HG02642 (cell line): Measurements from ENCODE around the gene BOD1.
"Not testable (repeated sequence)": the region's sequence is repeated elsewhere in the genome, so short reads cannot be mapped to it uniquely, and the experiment has no call there.

ENCODE experiments used
- ATAC-seq: cut with Tn5 transposase; IDR thresholded peaks from one replicate; pipeline ENCODE4 v1.9.1; 2021; ENCODE audit warnings: mild to moderate bottlenecking; ENCODE audit not compliant: unreplicated experiment, poor library complexity

BOD1 gene

DNA sequence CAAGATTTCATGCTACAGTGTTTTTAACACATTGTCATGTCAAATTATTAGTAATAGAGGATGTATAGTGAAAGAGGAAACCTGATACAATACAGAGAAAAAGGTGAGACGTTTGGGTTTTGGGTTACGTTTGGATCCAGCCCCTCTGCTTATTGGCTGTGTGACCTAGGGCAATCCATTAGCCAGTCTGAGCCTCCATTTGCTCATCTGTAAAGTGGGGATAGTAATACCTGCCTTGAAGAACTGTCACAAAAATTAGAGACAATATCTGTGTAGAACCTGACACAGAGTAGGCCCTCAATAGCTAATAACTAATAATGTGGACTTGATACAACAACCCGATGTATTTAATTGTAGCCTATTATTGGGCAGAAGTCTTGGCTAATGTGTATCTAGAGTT is 4.3 kb upstream of the BOD1 start:
- ATAC-seq, result no peak

DNA sequence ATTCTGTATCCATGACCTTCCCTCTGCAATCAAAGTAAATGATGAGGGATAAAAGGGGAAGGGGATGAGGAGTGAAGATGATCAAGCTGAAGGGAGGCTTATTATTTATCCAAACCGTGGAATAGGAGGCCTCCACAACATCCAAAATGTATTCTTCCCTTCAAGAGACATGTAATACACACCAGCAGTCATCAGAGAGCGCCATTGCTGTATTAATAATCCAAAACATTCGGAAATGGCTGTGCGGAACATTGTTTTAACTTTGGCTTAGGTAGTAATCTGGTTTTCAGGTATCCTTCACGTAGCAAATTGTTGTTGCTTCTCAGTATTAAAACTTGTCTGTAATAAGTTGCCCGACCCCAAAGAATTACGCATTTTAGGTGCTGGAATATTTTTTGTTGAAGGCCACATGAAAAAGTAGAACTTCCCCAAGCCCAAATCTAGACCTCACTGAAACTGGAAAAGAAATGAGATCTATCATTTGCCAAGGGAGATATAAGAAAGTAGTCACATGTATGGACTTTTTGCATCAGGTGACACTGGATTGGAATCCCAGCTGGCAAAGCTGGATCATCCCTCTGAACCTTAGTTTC is 2.6 kb upstream of the BOD1 start:
- no peak for ATAC-seq

DNA sequence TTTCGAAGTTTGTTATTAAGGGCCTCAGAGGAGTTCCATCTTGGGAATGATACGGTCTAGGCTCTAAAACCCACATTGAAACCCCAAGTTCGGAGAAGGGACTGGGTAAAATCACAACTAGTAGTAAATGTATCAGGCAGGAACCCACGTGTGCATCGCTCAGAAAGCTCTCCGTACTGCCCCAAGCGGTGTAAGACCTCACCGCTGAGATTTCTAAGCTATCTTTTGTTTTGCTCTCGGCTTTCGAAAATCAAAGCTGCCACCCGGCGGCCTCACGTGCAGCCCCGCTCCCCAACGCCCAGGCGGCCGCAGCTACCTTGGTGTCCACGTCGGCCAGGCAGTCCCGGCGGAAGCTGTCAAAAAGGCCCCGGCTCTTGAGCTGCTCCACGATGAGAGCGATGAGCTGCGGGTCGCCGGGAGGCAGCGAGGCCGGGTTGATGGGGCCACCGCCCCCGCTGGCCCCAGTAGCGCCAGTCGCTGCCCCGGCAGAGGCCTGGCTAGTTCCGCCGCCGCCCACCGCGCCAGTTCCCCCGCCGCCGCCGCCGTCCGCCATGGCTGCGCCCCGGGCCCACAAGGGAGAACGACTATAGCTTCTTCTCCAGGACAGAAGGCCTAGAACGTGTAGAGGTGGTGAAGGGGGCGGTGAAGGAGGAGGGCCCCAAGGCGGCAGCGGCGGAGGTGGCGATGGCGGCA is 420 bp downstream of the BOD1 start:
- peak; percentile 48 for ATAC-seq

DNA sequence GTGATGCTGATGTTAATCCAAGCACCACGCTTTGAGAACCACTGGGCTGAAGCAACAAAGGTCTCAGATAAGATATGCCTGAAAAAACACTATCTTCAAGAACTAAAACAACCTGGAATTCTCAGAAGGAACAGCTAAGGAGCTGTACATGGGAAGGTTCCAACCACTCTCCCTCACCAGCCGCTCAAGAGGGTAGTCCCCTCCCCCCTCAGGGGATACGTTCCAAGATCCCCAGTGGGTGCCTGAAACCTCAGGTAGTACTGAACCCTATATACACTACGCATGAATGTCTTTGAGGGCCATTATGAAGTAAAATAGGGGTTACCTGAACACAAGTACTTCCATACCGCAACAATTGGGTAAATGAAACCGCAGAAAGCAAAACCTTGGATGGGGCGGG is 1.9 kb downstream of the BOD1 start:
- ATAC-seq, result no peak

DNA sequence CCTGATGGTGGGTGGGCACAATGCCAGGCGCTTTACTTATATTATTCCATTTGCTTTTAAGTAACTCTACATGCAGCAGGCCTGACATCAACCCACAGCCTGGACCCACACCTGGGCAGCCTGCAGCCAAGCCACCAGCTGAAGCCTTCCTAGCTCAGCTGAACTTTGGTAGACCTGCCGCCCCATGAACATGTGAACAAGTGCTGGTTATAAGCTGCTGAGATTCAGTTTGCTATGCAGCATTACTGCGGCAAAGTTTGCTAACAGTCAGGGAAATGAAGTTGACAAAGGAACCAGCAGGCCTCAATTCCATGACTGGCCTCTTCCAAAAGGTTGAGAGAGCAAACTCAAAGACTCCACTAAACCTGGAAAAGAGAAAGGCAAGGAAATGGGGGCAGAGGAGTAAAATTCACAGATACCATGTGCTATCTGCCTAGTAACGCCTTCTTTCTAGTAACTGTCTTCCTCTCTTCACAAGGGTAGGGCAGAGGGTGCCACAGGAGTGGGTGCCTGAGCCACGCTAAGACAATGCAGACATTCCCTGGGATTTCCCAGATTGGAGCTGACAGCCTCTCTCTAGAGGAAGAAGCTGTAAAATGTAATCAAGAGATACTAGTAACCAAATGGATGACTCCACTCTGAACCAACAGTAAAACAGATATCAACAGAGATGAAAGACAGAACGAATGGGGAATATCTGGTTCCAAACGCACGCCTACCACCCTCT is 2.9 kb downstream of the BOD1 start:
- ATAC-seq, result no peak

DNA sequence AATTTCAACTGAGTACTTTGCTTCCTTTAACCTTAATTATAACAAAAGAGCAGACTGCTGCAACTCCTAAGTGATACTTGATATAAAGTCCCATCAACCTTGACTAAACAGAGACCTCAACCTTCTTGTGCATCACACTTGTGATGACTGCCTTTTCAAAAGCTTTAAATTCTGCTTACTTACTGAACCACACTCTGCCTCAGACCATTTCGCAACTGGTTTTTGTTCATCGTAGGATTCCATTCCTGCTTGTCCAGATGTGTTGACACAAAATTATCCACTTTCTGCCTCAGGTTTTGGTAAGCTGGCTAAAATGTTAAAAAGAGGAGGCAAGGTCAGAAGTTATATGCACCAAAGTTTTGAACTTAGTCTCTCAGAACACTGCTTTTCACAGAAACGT is 3.5 kb downstream of the BOD1 start:
- ATAC-seq, result no peak

DNA sequence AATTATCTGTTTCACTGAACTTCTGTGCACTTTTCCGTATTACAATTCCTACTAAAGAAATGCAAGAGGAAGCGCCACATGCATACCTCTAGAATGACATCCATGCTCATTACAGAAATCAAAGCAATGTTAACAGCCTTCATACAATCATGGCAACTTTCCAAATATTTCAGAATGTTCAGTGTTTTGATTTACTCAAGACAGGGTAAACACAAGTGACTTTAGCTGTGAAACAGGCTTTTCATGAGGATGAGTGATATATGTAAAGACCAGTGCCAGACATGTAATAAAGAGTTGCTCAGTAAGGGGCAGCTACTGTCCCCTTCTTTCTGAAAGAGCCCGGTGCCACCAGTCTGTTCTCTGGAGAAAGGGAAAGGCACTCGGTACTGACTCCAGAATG is 4.7 kb downstream of the BOD1 start:
- ATAC-seq, result no peak

- no peak for ATAC-seq
These were observed 12.3 kb downstream of the BOD1 start for GRCh38 chr5:173604141-173604540.

DNA sequence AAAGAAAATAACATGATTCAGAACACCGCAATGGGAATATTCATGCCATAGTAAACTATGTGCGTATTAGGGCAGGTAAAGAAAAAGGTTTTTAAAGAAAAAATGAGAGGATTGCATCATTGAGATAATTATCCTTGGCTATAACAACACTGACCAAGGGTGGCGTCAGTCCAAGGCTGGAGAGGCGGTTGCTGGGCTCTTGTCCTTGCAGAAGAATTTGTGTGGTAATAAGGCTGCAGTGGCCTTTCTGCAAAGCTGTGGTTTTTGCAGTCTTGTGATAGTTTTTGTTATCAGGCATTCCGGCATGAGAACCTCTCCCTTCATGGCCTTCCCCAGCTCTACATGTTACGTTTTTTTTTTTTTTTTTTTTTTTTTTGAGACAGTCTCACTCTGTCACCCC is 14.0 kb downstream of the BOD1 start:
- ATAC-seq, result no peak

DNA sequence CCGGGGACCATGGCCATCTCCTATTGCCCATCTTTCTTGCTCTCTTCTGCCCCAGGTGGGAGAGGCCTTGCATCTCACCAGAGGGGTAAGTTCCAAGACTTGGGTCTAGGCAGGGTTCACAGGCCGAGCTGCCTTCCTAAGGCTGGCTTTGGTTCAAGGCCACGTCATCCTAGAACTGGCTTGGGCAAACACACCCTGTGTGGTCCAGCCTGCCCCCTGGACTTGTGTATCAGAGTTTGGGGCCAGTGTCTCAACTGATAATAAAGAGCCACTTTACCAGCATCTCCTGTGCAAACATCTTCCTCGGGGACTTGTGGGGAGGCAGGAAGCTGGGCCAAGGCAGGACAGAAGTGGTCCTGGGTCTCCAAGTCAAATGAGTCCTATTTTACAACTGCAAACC is 17.8 kb downstream of the BOD1 start:
- no peak for ATAC-seq

- ATAC-seq, result no peak
These were observed 19.1 kb downstream of the BOD1 start for GRCh38 chr5:173597304-173597703.

GRCh38 chr5:173595841-173596240 is 20.6 kb downstream of the BOD1 start:
- no peak for ATAC-seq

GRCh38 chr5:173594061-173594460 is 22.4 kb downstream of the BOD1 start:
- ATAC-seq, result no peak

GRCh38 chr5:173592050-173592669 is 24.3 kb downstream of the BOD1 start:
- ATAC-seq, result no peak

DNA sequence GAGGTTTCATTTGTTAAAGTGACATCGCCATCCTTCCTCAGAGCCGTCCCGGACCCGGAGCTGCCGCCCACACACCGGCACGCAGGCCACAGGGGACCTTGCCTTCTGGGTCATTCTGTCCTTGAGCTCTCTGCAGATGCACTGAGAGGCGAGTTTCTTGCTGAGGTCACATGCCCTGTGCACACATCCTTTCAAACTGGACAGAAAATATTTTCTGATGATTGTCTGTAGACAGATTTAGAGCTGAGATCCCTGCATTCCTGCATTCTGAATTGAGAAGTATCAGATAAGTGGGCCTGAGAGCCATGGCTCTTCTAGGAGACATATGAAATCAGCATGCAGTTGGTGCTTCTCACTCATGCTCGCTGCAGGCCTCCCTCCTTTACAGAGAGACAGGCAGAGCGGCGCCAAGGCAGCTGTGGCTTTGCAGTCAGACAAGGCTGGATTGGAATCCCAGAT is 25.4 kb downstream of the BOD1 start:
- no peak for ATAC-seq

GRCh38 chr5:173590436-173591055 is 25.9 kb downstream of the BOD1 start:
- ATAC-seq, result no peak

DNA sequence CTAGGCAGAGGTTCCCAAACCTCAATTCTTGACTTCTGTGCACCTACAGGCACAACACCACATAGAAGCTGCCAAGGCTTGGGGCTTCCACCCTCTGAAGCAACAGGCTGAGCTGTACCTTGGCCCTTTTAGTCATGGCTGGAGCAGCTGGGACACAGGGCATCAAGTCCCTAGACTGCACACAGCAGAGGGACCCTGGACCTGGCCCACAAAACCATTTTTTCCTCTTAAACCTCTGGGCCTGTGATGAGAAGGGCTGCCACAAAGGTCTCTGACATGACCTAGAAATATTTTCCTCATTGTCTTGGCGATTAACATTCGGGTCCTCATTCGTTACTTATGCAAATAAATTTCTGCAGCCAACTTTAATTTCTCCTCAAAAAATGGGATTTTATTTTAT is 30.3 kb downstream of the BOD1 start:
- not testable (repeated sequence) for ATAC-seq

- ATAC-seq, result no peak
These were observed 33.1 kb downstream of the BOD1 start for GRCh38 chr5:173583346-173583745.

- no peak for ATAC-seq
These were observed 34.0 kb downstream of the BOD1 start for GRCh38 chr5:173582216-173583111.
